ENCODE data around the gene PLLP. TPM values are rescaled to one million over a fixed set of nuclear protein-coding genes. Genes with fewer than 3 reads are reported as not detected.
A peak's percentile ranks its signal among the peaks of the same experiment; 100 is the strongest.

PLLP gene
- total RNA-seq, 2 donors from 2014 or later: 11.6 to 16.7 TPM

DNA sequence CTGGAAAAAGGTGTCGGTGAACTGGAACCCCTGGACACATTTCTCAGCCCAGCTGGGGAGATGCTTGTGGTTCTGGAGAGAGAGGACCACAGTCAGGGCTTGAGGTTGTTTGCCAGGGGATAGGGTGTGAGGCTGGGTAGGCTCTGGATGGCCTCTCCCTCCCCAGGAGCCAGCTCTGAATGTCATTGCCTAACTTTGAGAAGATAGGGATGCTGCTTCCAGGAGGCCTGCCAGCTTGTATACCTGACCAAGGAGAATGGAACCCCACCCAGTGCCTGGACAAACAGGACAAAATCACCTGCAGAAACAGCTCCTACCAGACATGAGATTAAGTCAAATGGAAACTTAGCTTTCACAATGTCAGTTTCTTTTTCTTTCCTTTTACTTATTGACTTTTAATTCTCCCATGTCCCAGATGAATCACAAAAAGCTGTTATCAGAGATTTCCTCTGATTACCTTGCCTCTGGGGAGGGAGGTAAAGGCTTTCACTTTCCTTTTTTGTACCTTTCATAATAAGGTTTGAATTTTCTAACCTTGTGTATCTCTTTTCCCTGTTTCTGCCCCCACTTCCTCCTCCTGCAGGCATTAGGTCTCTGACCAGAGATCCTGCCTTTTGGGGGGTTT lies 29.8 kb upstream of the PLLP start:
- Histone ChIP-seq H3K9me3 (no peaks in the 10 kb centered on the region), H3K36me3 (no peaks in the 10 kb centered on the region), H3K9ac (ENCODE audit: low read depth in 2 of 2, low read length in 2 of 2) (no peak overlapping the region), H3K27me3 (no peaks in the 10 kb centered on the region), H3K4me1 (no peaks in the 10 kb centered on the region), H3K27ac (peak overlapping the region; percentile 16), H3K4me3 (no peak overlapping the region)
- TF ChIP-seq CTCF (IDR thresholded peaks at IDR 0.05): no peak
- intact Hi-C loops (cut with DNase I): no loop called here
- no peak for DNase-seq

DNA sequence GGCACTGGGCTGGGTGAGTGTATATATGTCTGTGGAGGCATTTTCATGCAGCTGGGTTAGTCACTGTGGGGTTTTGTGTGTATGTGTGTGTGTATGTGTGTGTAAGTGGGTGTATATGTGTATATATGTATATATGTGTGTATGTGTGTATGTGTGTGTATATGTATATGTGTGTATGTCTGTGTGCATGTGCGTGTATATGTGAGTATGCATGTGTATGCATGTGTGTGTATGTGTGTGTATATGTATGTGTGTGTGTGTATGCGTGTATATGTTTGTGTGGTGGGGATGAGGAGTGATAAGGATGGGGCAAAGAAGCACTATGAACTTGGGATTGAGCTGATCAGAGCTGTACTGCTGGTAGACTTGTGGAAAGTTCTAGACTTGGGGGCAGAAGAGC lies 29.0 kb upstream of the PLLP start:
- Histone ChIP-seq H3K4me3 (no peak overlapping the region), H3K36me3 (no peaks in the 10 kb centered on the region), H3K9ac (ENCODE audit: low read depth in 2 of 2, low read length in 2 of 2) (no peak overlapping the region), H3K27ac (no peak overlapping the region), H3K27me3 (no peaks in the 10 kb centered on the region), H3K9me3 (no peaks in the 10 kb centered on the region), H3K4me1 (no peaks in the 10 kb centered on the region)
- TF ChIP-seq CTCF (IDR thresholded peaks at IDR 0.05): no peak
- intact Hi-C loops (cut with DNase I): no loop called here
- no peak for DNase-seq

DNA sequence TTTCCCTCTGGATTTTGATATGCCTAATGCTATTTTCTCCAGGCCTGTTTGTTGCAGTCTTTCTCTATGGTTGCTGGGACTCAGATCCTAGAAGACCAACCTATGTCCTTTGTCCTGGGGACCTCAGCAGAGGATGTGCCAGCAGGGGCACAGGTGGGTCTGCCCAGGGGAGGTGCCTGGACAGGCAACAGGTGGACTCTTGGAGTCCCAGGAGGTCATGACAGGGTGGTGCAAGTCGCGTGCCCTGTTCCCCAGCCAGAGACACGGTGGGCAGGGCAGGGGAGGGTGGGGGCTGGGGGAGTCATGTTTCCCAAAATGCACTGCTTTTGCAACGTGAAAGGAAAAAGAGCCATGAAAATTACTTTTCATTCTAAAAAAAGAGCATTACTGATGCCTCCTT lies 26.3 kb upstream of the PLLP start:
- Histone ChIP-seq H3K27ac (no peak overlapping the region), H3K36me3 (no peaks in the 10 kb centered on the region), H3K4me1 (no peaks in the 10 kb centered on the region), H3K27me3 (no peaks in the 10 kb centered on the region), H3K9me3 (no peaks in the 10 kb centered on the region), H3K4me3 (no peak overlapping the region), H3K9ac (ENCODE audit: low read depth in 2 of 2, low read length in 2 of 2) (no peak overlapping the region)
- peak; percentile 11 for DNase-seq
- TF ChIP-seq CTCF (IDR thresholded peaks at IDR 0.05): no peak
- intact Hi-C loops (cut with DNase I): no loop called here

DNA sequence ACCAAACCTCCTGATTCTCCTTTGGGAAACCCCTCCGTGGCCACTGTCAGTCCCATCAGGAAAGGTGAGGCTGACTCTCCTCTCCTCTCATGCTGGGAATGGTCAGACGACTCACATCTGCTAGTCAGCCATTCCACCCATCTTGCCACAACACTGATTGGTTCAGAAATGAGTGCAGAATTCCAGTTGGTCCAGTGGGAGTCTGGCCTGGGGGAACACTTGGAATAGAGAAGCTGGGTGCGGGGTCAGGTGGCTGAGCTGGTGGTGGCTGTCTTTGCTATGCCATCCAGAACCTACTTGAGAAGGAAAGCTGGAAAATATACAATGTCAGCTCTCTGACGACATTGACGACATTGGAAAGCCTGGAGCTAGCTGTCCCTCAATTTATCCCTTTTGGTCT lies 23.6 kb upstream of the PLLP start:
- Histone ChIP-seq H3K27me3 (no peaks in the 10 kb centered on the region), H3K4me3 (no peak overlapping the region), H3K36me3 (no peaks in the 10 kb centered on the region), H3K27ac (no peak overlapping the region), H3K9ac (ENCODE audit: low read depth in 2 of 2, low read length in 2 of 2) (no peak overlapping the region), H3K4me1 (peaks cover 6% of the 10 kb centered on the region), H3K9me3 (no peaks in the 10 kb centered on the region)
- no peak for DNase-seq
- intact Hi-C loops (cut with DNase I): no loop called here
- TF ChIP-seq CTCF (IDR thresholded peaks at IDR 0.05): no peak

DNA sequence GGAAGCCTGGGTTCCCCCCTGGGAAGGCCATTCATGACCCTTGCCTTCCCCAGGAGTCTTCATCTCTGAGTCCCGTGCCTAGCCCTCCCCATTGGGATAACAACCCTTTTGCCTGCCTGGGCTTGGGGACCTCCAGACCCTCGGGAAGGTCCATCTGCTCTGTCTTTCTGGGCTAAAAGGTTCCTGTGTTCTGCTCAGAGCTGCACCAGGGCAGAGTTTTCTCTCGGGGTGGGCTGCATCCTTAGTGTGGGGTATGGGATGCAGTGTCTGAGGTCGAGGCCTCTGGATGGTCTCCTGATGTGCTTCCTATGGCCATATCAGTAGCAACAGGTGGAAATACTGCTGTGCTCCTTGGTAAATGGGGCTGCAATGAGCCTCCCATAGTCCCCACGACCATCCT lies 22.9 kb upstream of the PLLP start:
- no peak overlapping the region for H3K4me3 ChIP-seq
- no peak overlapping the region for H3K27ac ChIP-seq
- intact Hi-C loops (cut with DNase I): no loop called here
- H3K9ac ChIP-seq (ENCODE audit: low read depth in 2 of 2, low read length in 2 of 2): no peak overlapping the region
- no peaks in the 10 kb centered on the region for H3K36me3 ChIP-seq
- no peaks in the 10 kb centered on the region for H3K27me3 ChIP-seq
- H3K4me1 ChIP-seq: peaks cover 6% of the 10 kb centered on the region
- no peak for DNase-seq
- H3K9me3 ChIP-seq: no peaks in the 10 kb centered on the region
- no peak for TF ChIP-seq CTCF (IDR thresholded peaks at IDR 0.05)
